Fibroblast of skin of left quadriceps (primary cell): Measurements from ENCODE around the gene SH3BP2.

ENCODE experiments used
- DNase-seq, 2 experiments: peaks; one replicate each; pipeline ENCODE4 v3.0.0-alpha.2; 2013; ENCODE audit warnings: low read depth in 2 of 2

The SH3BP2 gene

GRCh38 chr4:2790583-2791517 is 2.0 kb upstream of the SH3BP2 start:
- DNase-seq, result no peak

- no peak for DNase-seq
These were observed 1.1 kb upstream of the SH3BP2 start for GRCh38 chr4:2791518-2792395.

DNA sequence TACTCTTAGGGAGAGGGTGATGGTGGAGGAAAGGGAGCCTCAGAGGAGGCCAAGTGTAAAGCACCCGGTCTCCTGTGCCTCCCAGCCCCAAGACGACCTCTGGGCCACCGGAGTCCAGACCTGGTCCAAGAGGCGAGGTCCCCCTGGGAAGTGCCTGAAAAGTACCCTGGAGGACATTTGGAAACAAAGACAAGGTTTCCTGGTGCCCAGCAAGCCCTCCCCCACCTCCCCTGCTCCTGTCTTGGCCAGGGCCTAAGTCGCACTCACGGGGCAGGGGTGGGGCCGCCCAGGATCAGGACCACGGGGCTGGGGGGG is 532 bp upstream of the SH3BP2 start:
- no peak for DNase-seq

- no peak for DNase-seq
These were observed 951 bp downstream of the SH3BP2 start for GRCh38 chr4:2793586-2794485.

- no peak for DNase-seq
These were observed 1.8 kb downstream of the SH3BP2 start for GRCh38 chr4:2794486-2795299.

- DNase-seq, result no peak
These were observed 2.5 kb downstream of the SH3BP2 start for GRCh38 chr4:2795300-2795892.

DNA sequence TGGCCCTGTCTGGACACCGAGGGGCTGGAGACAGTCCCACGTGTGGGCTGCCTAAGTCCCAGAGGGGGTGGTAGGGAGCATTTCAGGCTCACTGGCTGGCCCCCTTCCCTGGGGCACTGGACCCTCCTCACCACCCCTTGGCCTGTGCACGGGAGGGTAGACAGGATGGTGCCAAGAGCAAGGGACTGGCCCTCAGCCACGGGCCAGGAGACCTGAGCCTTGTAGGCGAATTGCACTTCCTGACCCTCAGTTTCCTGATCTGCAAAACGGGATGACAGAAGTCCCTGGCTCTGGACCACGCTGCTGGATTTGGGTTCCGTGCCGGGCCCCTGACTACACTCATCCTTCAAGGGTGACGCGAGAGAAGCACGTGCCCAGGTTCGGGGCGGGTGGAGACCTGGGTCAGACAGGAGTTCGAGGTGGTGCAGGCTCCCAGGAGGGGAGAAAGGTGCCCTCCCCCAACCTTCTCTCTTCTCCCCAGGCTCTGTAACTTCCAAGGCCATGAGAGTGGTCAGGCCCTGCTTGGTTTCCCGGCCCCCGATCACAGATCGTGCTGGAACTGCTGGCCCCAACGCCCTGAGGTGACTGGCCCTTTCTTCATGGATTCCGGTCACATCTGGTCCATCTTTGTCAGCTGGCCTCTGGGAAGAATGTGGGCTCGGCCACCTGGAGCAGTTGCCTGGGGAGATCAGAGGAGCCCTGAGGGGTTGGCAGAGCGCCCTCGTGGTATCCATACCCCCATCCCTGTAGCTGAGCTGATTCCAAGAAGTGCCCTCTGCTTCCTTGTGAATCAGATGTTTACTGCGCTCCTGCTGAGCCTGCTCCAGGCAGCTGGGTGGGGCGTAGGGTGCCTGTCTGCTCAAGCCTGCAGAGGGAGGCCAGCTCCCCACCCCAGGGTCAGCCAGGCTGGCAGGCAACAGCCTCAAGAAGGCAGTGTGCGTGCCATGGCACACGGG is 3.3 kb downstream of the SH3BP2 start:
- DNase-seq, result no peak

- DNase-seq, result no peak
These were observed 4.1 kb downstream of the SH3BP2 start for GRCh38 chr4:2796849-2797544.

- DNase-seq, result no peak
These were observed 4.8 kb downstream of the SH3BP2 start for GRCh38 chr4:2797545-2798305.

GRCh38 chr4:2798399-2799223 is 5.7 kb downstream of the SH3BP2 start:
- DNase-seq, result no peak

- no peak for DNase-seq
These were observed 6.5 kb downstream of the SH3BP2 start for GRCh38 chr4:2799224-2799911.

- DNase-seq, result no peak
These were observed 7.2 kb downstream of the SH3BP2 start for GRCh38 chr4:2799971-2800690.

DNA sequence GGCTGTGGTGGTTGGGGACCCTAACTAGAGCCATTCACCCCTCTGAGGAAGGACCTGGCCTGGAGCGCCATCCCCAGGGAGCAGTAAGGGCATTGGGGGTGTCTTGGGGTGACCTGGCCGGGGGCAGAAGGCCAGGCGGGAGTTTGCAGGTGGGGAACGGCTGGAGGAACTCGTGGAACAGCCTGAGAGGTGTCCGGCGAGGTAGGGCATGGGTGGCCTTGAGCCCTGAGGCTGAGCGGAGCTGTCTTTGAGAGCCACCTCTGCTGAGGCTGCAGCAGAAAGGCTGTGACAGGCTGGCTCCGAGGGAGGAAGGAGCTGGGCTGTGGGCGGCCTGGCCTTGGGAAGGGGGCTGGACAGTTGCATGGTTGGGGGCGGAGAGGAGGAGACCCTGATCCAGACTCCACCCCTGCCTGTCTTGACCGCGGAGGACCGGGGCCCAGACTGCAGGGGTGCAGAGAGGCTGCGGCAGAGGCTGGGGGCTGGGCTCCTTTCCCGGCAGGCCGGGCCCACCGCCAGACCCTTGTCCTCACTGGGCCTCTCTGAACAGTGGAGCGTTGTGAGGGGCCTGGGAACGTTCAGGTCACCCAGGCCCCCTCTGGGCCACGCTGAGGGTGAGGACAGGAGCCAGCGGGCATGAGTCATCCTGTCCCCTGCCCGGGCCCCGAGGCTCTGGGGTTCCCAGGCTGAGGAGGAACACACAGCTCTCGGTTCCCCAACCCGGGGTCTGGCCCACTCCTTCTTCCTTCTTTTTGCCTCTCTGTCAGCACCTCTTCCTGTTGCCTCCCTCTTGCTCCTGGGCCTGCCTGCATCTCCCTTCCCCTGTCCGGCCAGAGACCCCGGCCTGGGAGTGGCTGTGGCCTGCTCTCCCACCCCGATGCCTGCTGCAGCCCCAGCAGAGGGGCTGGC is 8.1 kb downstream of the SH3BP2 start:
- DNase-seq, result peak; percentile 14 to 27

GRCh38 chr4:2802618-2803531 is 10.0 kb downstream of the SH3BP2 start:
- no peak for DNase-seq
